ENCODE measurements around the gene PROK1. TPM values are rescaled to one million over a fixed set of nuclear protein-coding genes. Genes with fewer than 3 reads are reported as not detected.

The PROK1 gene
- total and polyA plus RNA-seq, 2 experiments from 2014 or later: not detected

DNA sequence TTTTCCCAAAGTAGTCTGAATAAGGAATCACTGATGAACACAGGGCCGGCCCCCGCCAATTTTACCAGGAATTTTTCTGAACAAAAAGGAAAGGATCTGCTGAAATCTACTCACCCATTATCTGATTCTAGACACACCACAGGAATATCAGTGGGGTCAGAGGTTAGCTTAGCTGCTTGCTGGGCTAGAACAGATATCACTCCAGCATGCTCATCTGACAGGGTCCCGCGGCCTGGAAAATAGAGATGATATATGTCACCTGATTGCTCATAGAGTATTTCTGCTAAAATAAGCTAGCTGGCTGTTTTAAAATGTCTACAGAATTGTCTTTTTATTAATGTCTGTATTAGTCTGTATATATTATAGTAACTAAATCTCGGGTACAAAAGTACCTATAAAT is 47.1 kb upstream of the PROK1 start:
- Histone ChIP-seq H3K4me3 (no peak overlapping the region), H2AFZ (no peak overlapping the region), H3K4me2 (no peak overlapping the region), H3K27me3 (ENCODE audit: insufficient read depth) (no peaks in the 10 kb centered on the region), H4K20me1 (replicated peaks; ENCODE audit: insufficient read depth) (0 out of 2 replicates have a peak, but pooled peaks cover 3% of the 10 kb centered on the region), H3K4me1 (ENCODE audit: insufficient read depth) (peaks cover 5% of the 10 kb centered on the region; the same call in 1 of the 2 replicates), H3K79me2 (replicated peaks; ENCODE audit: insufficient read depth) (peaks cover 17% of the 10 kb centered on the region), H3K36me3 (ENCODE audit: insufficient read depth) (peaks cover 41% of the 10 kb centered on the region), H3K27ac (ENCODE audit: low read depth) (no peak overlapping the region), H3K9me2 (ENCODE audit: insufficient read depth) (no peaks in the 10 kb centered on the region), H3F3A (replicated peaks; ENCODE audit: low read depth) (no peaks in the 10 kb centered on the region)
- ATAC-seq (no peak), DNase-seq (ENCODE audit: low spot score) (no peak)
- TF ChIP-seq POLR2AphosphoS5 (IDR thresholded peaks at IDR 0.05; ENCODE audit: low read depth): no peak
- no peak for TF ChIP-seq CTCF (conservative IDR thresholded peaks at IDR 0.05; ENCODE audit: low read depth in 2 of 2)
- TF ChIP-seq ZNF114 (CRISPR knock-in tag; IDR thresholded peaks at IDR 0.05): no peak
- no peak for TF ChIP-seq EZH2 (IDR thresholded peaks at IDR 0.05; ENCODE audit: low read depth, unreplicated experiment)
- TF ChIP-seq ZNF331 (CRISPR knock-in tag; IDR thresholded peaks at IDR 0.05; ENCODE audit: low read depth): no peak
- TF ChIP-seq JUNB (IDR thresholded peaks at IDR 0.05; ENCODE audit: unreplicated experiment): no peak
- TF ChIP-seq, protein P1, sequence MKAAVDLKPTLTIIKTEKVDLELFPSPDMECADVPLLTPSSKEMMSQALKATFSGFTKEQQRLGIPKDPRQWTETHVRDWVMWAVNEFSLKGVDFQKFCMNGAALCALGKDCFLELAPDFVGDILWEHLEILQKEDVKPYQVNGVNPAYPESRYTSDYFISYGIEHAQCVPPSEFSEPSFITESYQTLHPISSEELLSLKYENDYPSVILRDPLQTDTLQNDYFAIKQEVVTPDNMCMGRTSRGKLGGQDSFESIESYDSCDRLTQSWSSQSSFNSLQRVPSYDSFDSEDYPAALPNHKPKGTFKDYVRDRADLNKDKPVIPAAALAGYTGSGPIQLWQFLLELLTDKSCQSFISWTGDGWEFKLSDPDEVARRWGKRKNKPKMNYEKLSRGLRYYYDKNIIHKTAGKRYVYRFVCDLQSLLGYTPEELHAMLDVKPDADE (IDR thresholded peaks at IDR 0.05): no peak
- no peak for TF ChIP-seq NANOG (IDR thresholded peaks at IDR 0.05; ENCODE audit: borderline replicate concordance)
- no peak for TF ChIP-seq REST (IDR thresholded peaks at IDR 0.05; ENCODE audit: unreplicated experiment)
- TF ChIP-seq EZH2phosphoT487 (IDR thresholded peaks at IDR 0.05; ENCODE audit: unreplicated experiment): no peak
- no peak for TF ChIP-seq ZNF462 (CRISPR knock-in tag; IDR thresholded peaks at IDR 0.05)
- no peak for TF ChIP-seq CREB1 (CRISPR knock-in tag; IDR thresholded peaks at IDR 0.05; ENCODE audit: low read depth)
- TF ChIP-seq STAT1 (IDR thresholded peaks at IDR 0.05; ENCODE audit: unreplicated experiment): no peak
- H3K27me3 Mint-ChIP-seq (ENCODE audit: insufficient read depth, low read depth, poor library complexity): peaks cover 6% of the 10 kb centered on the region
- no peak overlapping the region for H3K4me3 Mint-ChIP-seq
- H3K9me3 Mint-ChIP-seq: no peaks in the 10 kb centered on the region; the same call in 2 of the 3 replicates
- H3K36me3 Mint-ChIP-seq (ENCODE audit: low read depth): peaks cover 42% of the 10 kb centered on the region
- H3K4me1 Mint-ChIP-seq: peaks cover 2% of the 10 kb centered on the region; the same call in 1 of the 3 replicates
- no peak overlapping the region for H3K27ac Mint-ChIP-seq
